ENCODE measurements around the gene BLOC1S6. TPM values are rescaled to one million over a fixed set of nuclear protein-coding genes. Genes with fewer than 3 reads are reported as not detected.

Gene BLOC1S6
- total and polyA plus RNA-seq, 2 donors from 2014 or later = 14.8 to 35.0 TPM

DNA sequence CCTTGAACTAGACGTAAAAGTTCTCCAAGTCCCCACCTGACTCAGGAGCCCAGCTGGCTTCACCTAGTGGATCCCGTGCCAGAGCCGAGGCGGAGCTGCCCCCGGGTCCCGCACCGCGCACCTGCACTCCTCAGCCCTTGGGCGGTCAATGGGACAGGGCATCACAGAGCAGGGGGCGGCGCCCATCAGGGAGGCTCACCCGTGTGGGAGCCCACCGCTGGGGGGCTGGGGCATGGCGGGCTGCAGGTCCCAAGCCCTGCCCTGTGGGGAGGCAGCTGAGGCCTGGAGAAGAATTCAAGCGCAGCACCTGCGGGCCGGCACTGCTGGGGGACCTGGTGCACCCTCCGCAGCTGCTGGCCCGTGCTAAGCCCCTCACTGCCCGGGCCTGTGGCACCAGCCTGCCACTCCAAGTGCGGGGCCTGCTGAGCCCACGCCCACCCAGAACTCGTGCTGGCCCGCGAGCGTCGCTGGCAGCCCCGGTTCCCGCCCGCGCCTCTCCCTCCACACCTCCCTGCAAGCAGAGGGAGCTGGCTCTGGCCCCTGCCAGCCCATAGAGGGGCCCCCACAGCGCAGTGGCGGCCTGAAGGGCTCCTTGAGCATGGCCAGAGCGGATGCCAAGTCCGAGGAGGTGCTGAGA, 63.8 kb downstream of the BLOC1S6 start:
- Histone ChIP-seq H3K9me3 (ENCODE audit: control insufficient read depth in 2 of 3, insufficient read depth in 1 of 3, low read length in 3 of 3) (no peaks in the 10 kb centered on the region), H3K27ac (ENCODE audit: low read depth in 2 of 2, low read length in 2 of 2) (no peak overlapping the region), H3K4me1 (ENCODE audit: control insufficient read depth in 2 of 3, insufficient read depth in 2 of 3, low read depth in 1 of 3, low read length in 3 of 3) (peaks cover 0 to 8% (median 7%) of the 10 kb centered on the region in 3 donors), H3K9ac (ENCODE audit: low read length in 3 of 3) (no peak overlapping the region), H3K4me3 (ENCODE audit: low read length in 3 of 3) (no peak overlapping the region), H3K36me3 (ENCODE audit: control insufficient read depth in 2 of 3, insufficient read depth in 3 of 3, low read length in 3 of 3) (no peaks in the 10 kb centered on the region), H3K27me3 (ENCODE audit: control insufficient read depth, insufficient read depth, low read length) (no peaks in the 10 kb centered on the region)
- FAIRE-seq (no peak), DNase-seq (no peak)
- intact Hi-C loops (cut with DNase I) = no loop called here
- TF ChIP-seq, protein P1, sequence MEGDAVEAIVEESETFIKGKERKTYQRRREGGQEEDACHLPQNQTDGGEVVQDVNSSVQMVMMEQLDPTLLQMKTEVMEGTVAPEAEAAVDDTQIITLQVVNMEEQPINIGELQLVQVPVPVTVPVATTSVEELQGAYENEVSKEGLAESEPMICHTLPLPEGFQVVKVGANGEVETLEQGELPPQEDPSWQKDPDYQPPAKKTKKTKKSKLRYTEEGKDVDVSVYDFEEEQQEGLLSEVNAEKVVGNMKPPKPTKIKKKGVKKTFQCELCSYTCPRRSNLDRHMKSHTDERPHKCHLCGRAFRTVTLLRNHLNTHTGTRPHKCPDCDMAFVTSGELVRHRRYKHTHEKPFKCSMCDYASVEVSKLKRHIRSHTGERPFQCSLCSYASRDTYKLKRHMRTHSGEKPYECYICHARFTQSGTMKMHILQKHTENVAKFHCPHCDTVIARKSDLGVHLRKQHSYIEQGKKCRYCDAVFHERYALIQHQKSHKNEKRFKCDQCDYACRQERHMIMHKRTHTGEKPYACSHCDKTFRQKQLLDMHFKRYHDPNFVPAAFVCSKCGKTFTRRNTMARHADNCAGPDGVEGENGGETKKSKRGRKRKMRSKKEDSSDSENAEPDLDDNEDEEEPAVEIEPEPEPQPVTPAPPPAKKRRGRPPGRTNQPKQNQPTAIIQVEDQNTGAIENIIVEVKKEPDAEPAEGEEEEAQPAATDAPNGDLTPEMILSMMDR (IDR thresholded peaks at IDR 0.05; ENCODE audit: borderline replicate concordance, extremely low read depth, insufficient read depth) = no peak

DNA sequence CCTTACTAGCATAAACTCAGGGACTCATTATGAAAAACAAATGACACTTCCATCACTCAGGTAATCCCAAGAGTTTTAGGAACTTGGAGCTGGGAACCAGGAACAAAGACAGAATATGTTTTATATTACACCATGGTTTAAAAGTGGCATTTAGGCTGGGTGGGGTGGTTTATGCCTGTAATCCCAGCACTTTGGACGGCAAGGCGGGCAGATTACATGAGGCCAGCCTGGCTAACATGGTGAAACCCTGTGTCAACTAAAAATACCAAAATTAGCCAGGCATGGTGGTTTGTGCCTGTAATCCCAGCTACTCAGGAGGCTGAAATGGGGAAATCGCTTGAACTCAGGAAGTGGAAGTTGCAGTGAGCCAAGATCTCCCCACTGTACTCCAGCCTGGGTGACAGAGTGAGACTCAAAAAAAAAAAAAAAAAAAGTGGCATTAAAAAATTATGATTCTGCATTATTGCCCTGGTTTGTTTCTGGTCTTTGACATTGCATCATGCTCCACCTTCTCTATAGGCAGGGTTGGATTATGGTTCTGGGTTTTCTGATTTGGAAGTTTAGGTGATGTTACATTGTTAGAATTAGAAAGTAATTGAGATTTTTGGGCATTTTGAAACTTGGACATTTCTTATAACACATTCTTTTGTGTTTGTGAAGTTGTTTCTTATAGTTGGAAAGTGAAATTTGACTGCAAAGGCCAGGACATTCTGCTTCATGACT, 66.7 kb downstream of the BLOC1S6 start:
- no peak overlapping the region for H3K27ac ChIP-seq (ENCODE audit: low read depth in 2 of 2, low read length in 2 of 2)
- no peak overlapping the region for H3K4me3 ChIP-seq (ENCODE audit: low read length in 3 of 3)
- intact Hi-C loops (cut with DNase I) = no loop called here
- H3K4me1 ChIP-seq (ENCODE audit: control insufficient read depth in 2 of 3, insufficient read depth in 2 of 3, low read depth in 1 of 3, low read length in 3 of 3) = peaks cover 0 to 12% (median 6%) of the 10 kb centered on the region in 3 donors
- no peaks in the 10 kb centered on the region for H3K9me3 ChIP-seq (ENCODE audit: control insufficient read depth in 2 of 3, insufficient read depth in 1 of 3, low read length in 3 of 3)
- no peaks in the 10 kb centered on the region for H3K36me3 ChIP-seq (ENCODE audit: control insufficient read depth in 2 of 3, insufficient read depth in 3 of 3, low read length in 3 of 3)
- H3K27me3 ChIP-seq (ENCODE audit: control insufficient read depth, insufficient read depth, low read length) = no peaks in the 10 kb centered on the region
- DNase-seq (no peak), FAIRE-seq (no peak)
- TF ChIP-seq, protein P1 (IDR thresholded peaks at IDR 0.05; ENCODE audit: borderline replicate concordance, extremely low read depth, insufficient read depth) = no peak
- H3K9ac ChIP-seq (ENCODE audit: low read length in 3 of 3) = no peak overlapping the region

DNA sequence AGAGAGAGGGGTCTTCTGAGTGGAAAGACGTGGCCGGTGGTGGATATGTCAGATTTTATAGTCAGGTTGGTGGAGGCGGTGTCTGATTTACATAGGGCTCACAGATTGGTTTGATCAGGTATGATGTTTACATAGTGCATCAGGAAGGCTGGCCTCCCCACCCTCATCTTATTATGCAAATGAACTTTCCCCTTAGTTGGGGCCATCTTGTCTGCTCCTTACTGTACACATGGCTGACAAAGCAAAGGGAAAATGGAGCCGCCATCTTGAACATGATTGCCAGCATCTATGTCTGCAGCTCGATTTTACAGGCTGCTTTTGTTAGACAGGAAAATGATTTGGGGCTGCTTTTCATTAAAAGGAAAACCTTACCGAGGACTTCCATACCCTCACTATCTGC, 67.6 kb downstream of the BLOC1S6 start:
- no peaks in the 10 kb centered on the region for H3K9me3 ChIP-seq (ENCODE audit: control insufficient read depth in 2 of 3, insufficient read depth in 1 of 3, low read length in 3 of 3)
- H3K4me1 ChIP-seq (ENCODE audit: control insufficient read depth in 2 of 3, insufficient read depth in 2 of 3, low read depth in 1 of 3, low read length in 3 of 3) = peaks cover 0 to 10% (median 4%) of the 10 kb centered on the region in 3 donors
- intact Hi-C loops (cut with DNase I) = no loop called here
- DNase-seq (no peak), FAIRE-seq (no peak)
- H3K27ac ChIP-seq (ENCODE audit: low read depth in 2 of 2, low read length in 2 of 2) = no peak overlapping the region
- no peaks in the 10 kb centered on the region for H3K27me3 ChIP-seq (ENCODE audit: control insufficient read depth, insufficient read depth, low read length)
- no peak overlapping the region for H3K9ac ChIP-seq (ENCODE audit: low read length in 3 of 3)
- no peaks in the 10 kb centered on the region for H3K36me3 ChIP-seq (ENCODE audit: control insufficient read depth in 2 of 3, insufficient read depth in 3 of 3, low read length in 3 of 3)
- TF ChIP-seq, protein P1 (IDR thresholded peaks at IDR 0.05; ENCODE audit: borderline replicate concordance, extremely low read depth, insufficient read depth) = no peak
- no peak overlapping the region for H3K4me3 ChIP-seq (ENCODE audit: low read length in 3 of 3)

All from kidney (tissue), 14 donors.